Measurements from ENCODE around the gene SHKBP1. TPM values are rescaled to one million over a fixed set of nuclear protein-coding genes. Genes with fewer than 3 reads are reported as not detected.

Gene SHKBP1
- total RNA-seq, 1 donor from 2014 or later, result 29.2 TPM

- no peak for FAIRE-seq
- DNase-seq (ENCODE audit: low read depth), result no peak
Observed at GRCh38 chr19:40576151-40576584, 505 bp upstream of the SHKBP1 start.

GRCh38 chr19:40578442-40578908 lies 1.8 kb downstream of the SHKBP1 start:
- peaks cover 9% of the 10 kb centered on the region for H3K36me3 ChIP-seq (ENCODE audit: control insufficient read depth, insufficient read depth, low read length)
- no peak overlapping the region for H3K4me3 ChIP-seq (ENCODE audit: low read depth, low read length)
- FAIRE-seq (no peak), DNase-seq (ENCODE audit: low read depth) (peak; percentile 27)
- H3K27me3 ChIP-seq (ENCODE audit: control insufficient read depth, insufficient read depth, low read length), result no peaks in the 10 kb centered on the region
- TF ChIP-seq, protein P1, sequence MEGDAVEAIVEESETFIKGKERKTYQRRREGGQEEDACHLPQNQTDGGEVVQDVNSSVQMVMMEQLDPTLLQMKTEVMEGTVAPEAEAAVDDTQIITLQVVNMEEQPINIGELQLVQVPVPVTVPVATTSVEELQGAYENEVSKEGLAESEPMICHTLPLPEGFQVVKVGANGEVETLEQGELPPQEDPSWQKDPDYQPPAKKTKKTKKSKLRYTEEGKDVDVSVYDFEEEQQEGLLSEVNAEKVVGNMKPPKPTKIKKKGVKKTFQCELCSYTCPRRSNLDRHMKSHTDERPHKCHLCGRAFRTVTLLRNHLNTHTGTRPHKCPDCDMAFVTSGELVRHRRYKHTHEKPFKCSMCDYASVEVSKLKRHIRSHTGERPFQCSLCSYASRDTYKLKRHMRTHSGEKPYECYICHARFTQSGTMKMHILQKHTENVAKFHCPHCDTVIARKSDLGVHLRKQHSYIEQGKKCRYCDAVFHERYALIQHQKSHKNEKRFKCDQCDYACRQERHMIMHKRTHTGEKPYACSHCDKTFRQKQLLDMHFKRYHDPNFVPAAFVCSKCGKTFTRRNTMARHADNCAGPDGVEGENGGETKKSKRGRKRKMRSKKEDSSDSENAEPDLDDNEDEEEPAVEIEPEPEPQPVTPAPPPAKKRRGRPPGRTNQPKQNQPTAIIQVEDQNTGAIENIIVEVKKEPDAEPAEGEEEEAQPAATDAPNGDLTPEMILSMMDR (IDR thresholded peaks at IDR 0.05; ENCODE audit: insufficient read depth, low read length, severe bottlenecking), result no peak

More at GRCh38 chr19:40576151-40576584, 505 bp upstream of the SHKBP1 start:
- TF ChIP-seq, protein P1 (IDR thresholded peaks at IDR 0.05; ENCODE audit: insufficient read depth, low read length, severe bottlenecking), result no peak
- Histone ChIP-seq H3K27me3 (ENCODE audit: control insufficient read depth, insufficient read depth, low read length) (no peaks in the 10 kb centered on the region), H3K36me3 (ENCODE audit: control insufficient read depth, insufficient read depth, low read length) (peaks cover 7% of the 10 kb centered on the region), H3K4me3 (ENCODE audit: low read depth, low read length) (peak overlapping the region; percentile 78)

- TF ChIP-seq, protein P1 (IDR thresholded peaks at IDR 0.05; ENCODE audit: insufficient read depth, low read length, severe bottlenecking), result no peak
- no peaks in the 10 kb centered on the region for H3K27me3 ChIP-seq (ENCODE audit: control insufficient read depth, insufficient read depth, low read length)
- FAIRE-seq, result no peak
- H3K4me3 ChIP-seq (ENCODE audit: low read depth, low read length), result no peak overlapping the region
- peaks cover 9% of the 10 kb centered on the region for H3K36me3 ChIP-seq (ENCODE audit: control insufficient read depth, insufficient read depth, low read length)
- no peak for DNase-seq (ENCODE audit: low read depth)
Observed at GRCh38 chr19:40580619-40581018, 3.9 kb downstream of the SHKBP1 start.

GRCh38 chr19:40581531-40581930 lies 4.9 kb downstream of the SHKBP1 start:
- Histone ChIP-seq H3K36me3 (ENCODE audit: control insufficient read depth, insufficient read depth, low read length) (peaks cover 9% of the 10 kb centered on the region), H3K4me3 (ENCODE audit: low read depth, low read length) (no peak overlapping the region), H3K27me3 (ENCODE audit: control insufficient read depth, insufficient read depth, low read length) (no peaks in the 10 kb centered on the region)
- TF ChIP-seq, protein P1 (IDR thresholded peaks at IDR 0.05; ENCODE audit: insufficient read depth, low read length, severe bottlenecking), result no peak
- FAIRE-seq, result no peak
- no peak for DNase-seq (ENCODE audit: low read depth)

DNA sequence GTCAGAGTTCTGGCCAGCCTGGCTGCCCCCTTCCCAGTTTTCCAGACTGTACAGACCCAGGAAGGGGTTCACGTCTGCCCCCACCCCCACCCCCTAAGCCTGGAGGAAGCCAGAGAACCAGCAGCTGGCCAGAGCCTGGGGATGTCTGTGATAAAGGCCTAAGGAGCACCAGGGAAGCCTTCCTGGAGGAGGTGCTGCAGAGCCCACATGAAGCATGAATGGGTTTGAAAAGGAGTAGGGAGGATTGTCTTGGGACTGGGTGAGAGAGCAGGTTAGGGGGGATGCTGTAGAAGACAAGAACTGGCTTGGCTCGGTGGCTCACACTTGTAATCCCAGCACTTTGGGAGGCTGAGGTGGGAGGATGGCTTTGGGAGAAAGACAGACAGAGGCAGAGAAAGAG lies 5.8 kb downstream of the SHKBP1 start:
- Histone ChIP-seq H3K36me3 (ENCODE audit: control insufficient read depth, insufficient read depth, low read length) (peaks cover 9% of the 10 kb centered on the region), H3K4me3 (ENCODE audit: low read depth, low read length) (no peak overlapping the region), H3K27me3 (ENCODE audit: control insufficient read depth, insufficient read depth, low read length) (no peaks in the 10 kb centered on the region)
- DNase-seq (ENCODE audit: low read depth), result no peak
- no peak for FAIRE-seq
- TF ChIP-seq, protein P1 (IDR thresholded peaks at IDR 0.05; ENCODE audit: insufficient read depth, low read length, severe bottlenecking), result no peak

- DNase-seq (ENCODE audit: low read depth), result no peak
- TF ChIP-seq, protein P1 (IDR thresholded peaks at IDR 0.05; ENCODE audit: insufficient read depth, low read length, severe bottlenecking), result no peak
- Histone ChIP-seq H3K27me3 (ENCODE audit: control insufficient read depth, insufficient read depth, low read length) (no peaks in the 10 kb centered on the region), H3K36me3 (ENCODE audit: control insufficient read depth, insufficient read depth, low read length) (peaks cover 9% of the 10 kb centered on the region), H3K4me3 (ENCODE audit: low read depth, low read length) (no peak overlapping the region)
- FAIRE-seq, result no peak
Observed at GRCh38 chr19:40583283-40583682, 6.6 kb downstream of the SHKBP1 start.

All from bronchial epithelial cell (primary cell).